Smooth muscle cell (in vitro differentiated cells): ENCODE results near the gene APBA1. TPM values are rescaled to one million over a fixed set of nuclear protein-coding genes. Genes with fewer than 3 reads are reported as not detected.

Experiments used
- DNase-seq: peaks from one replicate; lab custom pipeline; 2025; ENCODE audit not compliant: unreplicated experiment; lab: John Stamatoyannopoulos, UW
- H2AFZ ChIP-seq: fragments of 200-600 bp; sonication (generic); 2 replicates; pipeline ENCODE4 v1.6.0; 2016; ENCODE audit warnings: antibody characterized with exemption, low read depth, mild to moderate bottlenecking
- H3F3A ChIP-seq: fragments of 200-600 bp; sonication (generic); 2 replicates; pipeline ENCODE4 v1.6.0; 2017; ENCODE audit warnings: antibody characterized with exemption, low read depth
- H3K27ac ChIP-seq: fragments of 200-600 bp; sonication (generic); 2 replicates; pipeline ENCODE4 v1.5.1; 2016; ENCODE audit warnings: low read depth, mild to moderate bottlenecking
- H3K27me3 ChIP-seq: fragments of 200-600 bp; sonication (generic); 2 replicates; pipeline ENCODE4 v1.6.1; 2016; ENCODE audit warnings: low read depth, mild to moderate bottlenecking
- H3K36me3 ChIP-seq: fragments of 200-600 bp; sonication (generic); 2 replicates; pipeline ENCODE4 v1.5.1; 2016; ENCODE audit warnings: low read depth
- H3K4me1 ChIP-seq: fragments of 200-600 bp; sonication (generic); 2 replicates; pipeline ENCODE4 v1.5.1; 2016; ENCODE audit warnings: low read depth
- H3K4me2 ChIP-seq: fragments of 200-600 bp; sonication (generic); 2 replicates; pipeline ENCODE4 v1.6.0; 2016; ENCODE audit warnings: mild to moderate bottlenecking
- H3K4me3 ChIP-seq: fragments of 200-600 bp; sonication (generic); 2 replicates; pipeline ENCODE4 v1.5.1; 2016; ENCODE audit warnings: mild to moderate bottlenecking
- H3K79me2 ChIP-seq: fragments of 200-600 bp; sonication (generic); 2 replicates; pipeline ENCODE4 v1.6.0; 2016; ENCODE audit warnings: low read depth, mild to moderate bottlenecking
- H3K9ac ChIP-seq: fragments of 200-600 bp; sonication (generic); 2 replicates; pipeline ENCODE4 v1.6.0; 2016; ENCODE audit warnings: low read depth
- H3K9me3 ChIP-seq: fragments of 200-600 bp; sonication (generic); replicated peaks from 2 replicates; pipeline ENCODE4 v1.5.1; 2016; ENCODE audit warnings: low read depth
- H4K20me1 ChIP-seq: fragments of 200-600 bp; sonication (generic); 2 replicates; pipeline ENCODE4 v1.6.0; 2016; ENCODE audit warnings: low read depth
- WGBS: methylation state at CpG from one replicate; pipeline ENCODE4 v1.1.7; 2016; ENCODE audit warnings: low lambda C conversion rate; 5-methylcytosine and 5-hydroxymethylcytosine counted together
- polyA plus RNA-seq: library from polyadenylated mRNA; unstranded; fragments of >200 nt; fragmentation: Nextera tagmentation; extraction: Ambion mirVana; gene quantifications from 2 replicates; pipeline ENCODE4 v1.2.1, GENCODE V29; 2016
- total RNA-seq: library from RNA; depleted of rRNA; stranded (reverse); fragments of >200 nt; gene quantifications from 2 replicates; pipeline ENCODE4 v1.2.3, GENCODE V29; 2014
- TF ChIP-seq, protein P1 (sequence below): fragments of 200-600 bp; sonication (generic); IDR thresholded peaks from 2 replicates; pipeline ENCODE4 v1.5.1; 2017; ENCODE audit warnings: borderline replicate concordance, mild to moderate bottlenecking, antibody characterized with exemption; ENCODE audit not compliant: insufficient read depth, poor library complexity, severe bottlenecking

The APBA1 gene
- total and polyA plus RNA-seq, 2 experiments from 2014 or later = 1.4 to 6.1 TPM

- no peaks in the 10 kb centered on the region for H3K9me3 ChIP-seq
- no peak overlapping the region for H3K4me3 ChIP-seq
- H3K36me3 ChIP-seq = no peaks in the 10 kb centered on the region
- H4K20me1 ChIP-seq = no peaks in the 10 kb centered on the region
- no peak overlapping the region for H2AFZ ChIP-seq
- no peak overlapping the region for H3K27ac ChIP-seq
- no peaks in the 10 kb centered on the region for H3K79me2 ChIP-seq
- H3K4me1 ChIP-seq = no peaks in the 10 kb centered on the region
- H3K9ac ChIP-seq = no peak overlapping the region
- H3K27me3 ChIP-seq = peaks cover 6% of the 10 kb centered on the region
- no peaks in the 10 kb centered on the region for H3F3A ChIP-seq
- DNase-seq = no peak
- WGBS = 77% methylated on average over 4 of the region's 4 CpGs
- peak overlapping the region; percentile 24 for H3K4me2 ChIP-seq
- TF ChIP-seq, protein P1, sequence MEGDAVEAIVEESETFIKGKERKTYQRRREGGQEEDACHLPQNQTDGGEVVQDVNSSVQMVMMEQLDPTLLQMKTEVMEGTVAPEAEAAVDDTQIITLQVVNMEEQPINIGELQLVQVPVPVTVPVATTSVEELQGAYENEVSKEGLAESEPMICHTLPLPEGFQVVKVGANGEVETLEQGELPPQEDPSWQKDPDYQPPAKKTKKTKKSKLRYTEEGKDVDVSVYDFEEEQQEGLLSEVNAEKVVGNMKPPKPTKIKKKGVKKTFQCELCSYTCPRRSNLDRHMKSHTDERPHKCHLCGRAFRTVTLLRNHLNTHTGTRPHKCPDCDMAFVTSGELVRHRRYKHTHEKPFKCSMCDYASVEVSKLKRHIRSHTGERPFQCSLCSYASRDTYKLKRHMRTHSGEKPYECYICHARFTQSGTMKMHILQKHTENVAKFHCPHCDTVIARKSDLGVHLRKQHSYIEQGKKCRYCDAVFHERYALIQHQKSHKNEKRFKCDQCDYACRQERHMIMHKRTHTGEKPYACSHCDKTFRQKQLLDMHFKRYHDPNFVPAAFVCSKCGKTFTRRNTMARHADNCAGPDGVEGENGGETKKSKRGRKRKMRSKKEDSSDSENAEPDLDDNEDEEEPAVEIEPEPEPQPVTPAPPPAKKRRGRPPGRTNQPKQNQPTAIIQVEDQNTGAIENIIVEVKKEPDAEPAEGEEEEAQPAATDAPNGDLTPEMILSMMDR = no peak
Measured at GRCh38 chr9:69573651-69574050, 98.5 kb downstream of the APBA1 start.

DNA sequence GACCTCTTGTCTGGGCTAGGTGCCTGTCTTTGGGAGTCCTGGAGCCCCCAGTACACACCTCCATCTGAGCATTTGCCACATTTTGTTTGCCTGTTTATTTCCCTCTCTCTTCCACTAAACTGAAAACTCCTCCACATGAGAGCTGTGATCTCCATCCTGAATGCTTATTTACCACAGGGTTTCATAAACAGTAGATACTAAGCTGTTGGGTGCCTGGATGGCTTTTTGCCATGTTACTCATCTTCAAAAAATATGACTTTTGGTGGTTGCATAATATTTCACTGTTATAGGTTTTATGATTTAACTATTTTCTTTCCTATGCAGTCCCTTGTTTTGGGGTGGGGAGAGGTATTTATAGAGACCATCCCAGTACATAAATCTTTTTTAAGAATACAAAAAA is 99.6 kb downstream of the APBA1 start:
- no peak overlapping the region for H2AFZ ChIP-seq
- H3K4me3 ChIP-seq = no peak overlapping the region
- no peaks in the 10 kb centered on the region for H3K79me2 ChIP-seq
- TF ChIP-seq, protein P1 = no peak
- H3K9me3 ChIP-seq = no peaks in the 10 kb centered on the region
- no peak overlapping the region for H3K4me2 ChIP-seq
- no peak overlapping the region for H3K27ac ChIP-seq
- no peaks in the 10 kb centered on the region for H3K36me3 ChIP-seq
- H4K20me1 ChIP-seq = no peaks in the 10 kb centered on the region
- no peak overlapping the region for H3K9ac ChIP-seq
- no peaks in the 10 kb centered on the region for H3K27me3 ChIP-seq
- H3F3A ChIP-seq = no peaks in the 10 kb centered on the region
- DNase-seq = no peak
- H3K4me1 ChIP-seq = no peaks in the 10 kb centered on the region

GRCh38 chr9:69571032-69571431 is 101.1 kb downstream of the APBA1 start:
- Histone ChIP-seq H3F3A (no peaks in the 10 kb centered on the region), H3K9ac (no peak overlapping the region), H3K36me3 (no peaks in the 10 kb centered on the region), H3K79me2 (no peaks in the 10 kb centered on the region), H3K9me3 (no peaks in the 10 kb centered on the region), H2AFZ (no peak overlapping the region), H3K4me1 (no peaks in the 10 kb centered on the region), H3K4me3 (no peak overlapping the region), H4K20me1 (no peaks in the 10 kb centered on the region), H3K27me3 (no peaks in the 10 kb centered on the region), H3K27ac (no peak overlapping the region), H3K4me2 (peak overlapping the region; percentile 21)
- no peak for DNase-seq
- WGBS = 67% methylated on average over 2 of the region's 2 CpGs
- TF ChIP-seq, protein P1 = no peak

- Histone ChIP-seq H3K4me3 (no peak overlapping the region), H3K79me2 (no peaks in the 10 kb centered on the region), H3K4me1 (no peaks in the 10 kb centered on the region), H3K36me3 (no peaks in the 10 kb centered on the region), H3K27ac (peak overlapping the region; percentile 39), H4K20me1 (no peaks in the 10 kb centered on the region), H3K9me3 (no peaks in the 10 kb centered on the region), H3K9ac (no peak overlapping the region), H3K27me3 (no peaks in the 10 kb centered on the region), H3K4me2 (no peak overlapping the region), H2AFZ (no peak overlapping the region), H3F3A (no peaks in the 10 kb centered on the region)
- no peak for DNase-seq
- TF ChIP-seq, protein P1 = no peak
- 73% methylated on average over 3 of the region's 3 CpGs for WGBS
Measured at GRCh38 chr9:69569738-69570451, 102.3 kb downstream of the APBA1 start.
